HG02798 (cell line): Measurements from ENCODE around the gene ELAVL4.

Experiments used
- ATAC-seq: cut with Tn5 transposase; IDR thresholded peaks from one replicate; pipeline ENCODE4 v1.9.1; 2021; ENCODE audit warnings: mild to moderate bottlenecking; ENCODE audit not compliant: unreplicated experiment, poor library complexity

The ELAVL4 gene

GRCh38 chr1:50108497-50109059 is at the start of gene ELAVL4:
TSS of gene ELAVL4 (plus strand) at chr1:50108920. CDS start at chr1:50109190, 270 bp downstream.
- no peak for ATAC-seq

- no peak for ATAC-seq
These were observed 48.4 kb upstream of the ELAVL4 start for GRCh38 chr1:50060279-50060678.

- no peak for ATAC-seq
These were observed 41.9 kb upstream of the ELAVL4 start for GRCh38 chr1:50066806-50067205.

- ATAC-seq = no peak
These were observed 33.8 kb upstream of the ELAVL4 start for GRCh38 chr1:50074931-50075330.

- no peak for ATAC-seq
These were observed 31.4 kb upstream of the ELAVL4 start for GRCh38 chr1:50077273-50077672.

GRCh38 chr1:50080904-50081586 is 27.7 kb upstream of the ELAVL4 start:
- ATAC-seq = no peak

GRCh38 chr1:50084389-50084788 is 24.3 kb upstream of the ELAVL4 start:
- no peak for ATAC-seq

GRCh38 chr1:50091068-50091467 is 17.7 kb upstream of the ELAVL4 start:
- no peak for ATAC-seq

- ATAC-seq = no peak
These were observed 13.0 kb upstream of the ELAVL4 start for GRCh38 chr1:50095716-50096115.

- no peak for ATAC-seq
These were observed 11.6 kb upstream of the ELAVL4 start for GRCh38 chr1:50097021-50097679.

GRCh38 chr1:50097791-50098190 is 10.9 kb upstream of the ELAVL4 start:
- no peak for ATAC-seq

- no peak for ATAC-seq
These were observed 10.1 kb upstream of the ELAVL4 start for GRCh38 chr1:50098591-50099021.

- no peak for ATAC-seq
These were observed 9.1 kb upstream of the ELAVL4 start for GRCh38 chr1:50099654-50100053.

GRCh38 chr1:50103615-50104081 is 5.1 kb upstream of the ELAVL4 start:
- ATAC-seq = no peak

GRCh38 chr1:50105433-50105832 is 3.3 kb upstream of the ELAVL4 start:
- ATAC-seq = peak; percentile 47

GRCh38 chr1:50106095-50106761 is 2.5 kb upstream of the ELAVL4 start:
- ATAC-seq = no peak

- no peak for ATAC-seq
These were observed 396 bp downstream of the ELAVL4 start for GRCh38 chr1:50109116-50109515.

GRCh38 chr1:50109647-50110075 is 941 bp downstream of the ELAVL4 start:
- no peak for ATAC-seq

GRCh38 chr1:50110151-50110550 is 1.4 kb downstream of the ELAVL4 start:
- ATAC-seq = no peak

- no peak for ATAC-seq
These were observed 1.9 kb downstream of the ELAVL4 start for GRCh38 chr1:50110656-50111055.

- no peak for ATAC-seq
These were observed 2.8 kb downstream of the ELAVL4 start for GRCh38 chr1:50111503-50111902.
